Aortic smooth muscle cell (primary cell): ENCODE data around the gene ZC3H13. TPM values are rescaled to one million over a fixed set of nuclear protein-coding genes. Genes with fewer than 3 reads are reported as not detected.

ENCODE experiments used
- total RNA-seq: library from RNA; depleted of rRNA; stranded (reverse); fragments of >200 nt; gene quantifications from 2 replicates; pipeline ENCODE4 v1.2.3, GENCODE V29; 2014

ZC3H13 gene, protein sequence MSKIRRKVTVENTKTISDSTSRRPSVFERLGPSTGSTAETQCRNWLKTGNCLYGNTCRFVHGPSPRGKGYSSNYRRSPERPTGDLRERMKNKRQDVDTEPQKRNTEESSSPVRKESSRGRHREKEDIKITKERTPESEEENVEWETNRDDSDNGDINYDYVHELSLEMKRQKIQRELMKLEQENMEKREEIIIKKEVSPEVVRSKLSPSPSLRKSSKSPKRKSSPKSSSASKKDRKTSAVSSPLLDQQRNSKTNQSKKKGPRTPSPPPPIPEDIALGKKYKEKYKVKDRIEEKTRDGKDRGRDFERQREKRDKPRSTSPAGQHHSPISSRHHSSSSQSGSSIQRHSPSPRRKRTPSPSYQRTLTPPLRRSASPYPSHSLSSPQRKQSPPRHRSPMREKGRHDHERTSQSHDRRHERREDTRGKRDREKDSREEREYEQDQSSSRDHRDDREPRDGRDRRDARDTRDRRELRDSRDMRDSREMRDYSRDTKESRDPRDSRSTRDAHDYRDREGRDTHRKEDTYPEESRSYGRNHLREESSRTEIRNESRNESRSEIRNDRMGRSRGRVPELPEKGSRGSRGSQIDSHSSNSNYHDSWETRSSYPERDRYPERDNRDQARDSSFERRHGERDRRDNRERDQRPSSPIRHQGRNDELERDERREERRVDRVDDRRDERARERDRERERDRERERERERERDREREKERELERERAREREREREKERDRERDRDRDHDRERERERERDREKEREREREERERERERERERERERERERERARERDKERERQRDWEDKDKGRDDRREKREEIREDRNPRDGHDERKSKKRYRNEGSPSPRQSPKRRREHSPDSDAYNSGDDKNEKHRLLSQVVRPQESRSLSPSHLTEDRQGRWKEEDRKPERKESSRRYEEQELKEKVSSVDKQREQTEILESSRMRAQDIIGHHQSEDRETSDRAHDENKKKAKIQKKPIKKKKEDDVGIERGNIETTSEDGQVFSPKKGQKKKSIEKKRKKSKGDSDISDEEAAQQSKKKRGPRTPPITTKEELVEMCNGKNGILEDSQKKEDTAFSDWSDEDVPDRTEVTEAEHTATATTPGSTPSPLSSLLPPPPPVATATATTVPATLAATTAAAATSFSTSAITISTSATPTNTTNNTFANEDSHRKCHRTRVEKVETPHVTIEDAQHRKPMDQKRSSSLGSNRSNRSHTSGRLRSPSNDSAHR (N-terminal part only)
- total RNA-seq, result 16.8 and 17.6 TPM in 2 replicates

DNA sequence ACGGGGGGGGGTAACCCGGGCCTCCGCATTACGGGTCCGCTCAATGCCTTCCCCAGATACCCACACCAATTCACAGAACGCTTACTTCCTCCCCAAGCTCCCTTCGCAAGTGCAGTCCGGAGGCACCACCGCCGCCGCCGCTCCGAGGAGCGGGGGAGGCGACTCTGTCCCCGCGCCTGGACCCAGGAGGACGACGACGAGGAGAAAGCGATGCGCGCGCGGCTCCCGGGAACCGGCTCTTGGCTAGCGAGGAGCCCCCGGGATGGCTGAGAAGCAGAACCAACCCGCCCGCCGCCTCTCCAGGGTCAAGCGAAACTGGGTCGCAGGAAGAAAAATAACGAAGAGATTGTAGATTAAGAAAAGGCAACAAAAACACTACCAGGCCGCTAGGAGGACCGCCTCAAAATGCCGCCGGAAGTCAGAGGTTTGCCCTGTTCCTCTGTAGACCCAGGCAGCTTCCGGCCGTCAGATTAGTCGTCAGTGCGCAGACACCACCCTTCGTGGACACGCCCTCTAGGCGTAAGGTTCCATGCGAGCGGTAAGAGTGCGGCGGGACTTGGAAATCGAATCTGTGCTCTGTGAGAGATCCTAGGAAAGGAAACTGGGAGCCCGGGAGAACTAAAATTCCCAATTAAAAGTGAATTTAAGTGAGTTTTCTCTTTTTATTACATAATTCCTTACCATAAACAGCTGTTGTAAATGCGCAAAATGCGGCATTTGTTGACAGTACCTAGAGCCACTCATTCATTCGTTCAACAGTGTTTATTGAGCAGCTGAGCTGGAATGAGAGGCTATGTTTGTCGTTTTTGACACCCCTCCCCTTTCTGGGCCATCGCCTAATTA lies at the start of gene ZC3H13:
Gene ZC3H13, minus strand, starts transcription at position 428 of the 843 bp plus-strand sequence. CDS start 7,239 bp downstream, outside the sequence.

Other genes starting within 250 kb of the ZC3H13 start
- gene SIAH3, start 201.0 kb downstream of the ZC3H13 start, total RNA-seq, result not detected in 2 replicates
- not detected in 2 replicates for gene CPB2, start 52.3 kb upstream of the ZC3H13 start, total RNA-seq
- gene LCP1, start 129.4 kb upstream of the ZC3H13 start, total RNA-seq, result 0.06 and 0.26 TPM in 2 replicates
- not detected in 2 replicates for gene LRRC63, start 159.2 kb upstream of the ZC3H13 start, total RNA-seq